ENCODE measurements around the gene PERM1. TPM values are rescaled to one million over a fixed set of nuclear protein-coding genes. Genes with fewer than 3 reads are reported as not detected.

Gene PERM1
- total and polyA plus RNA-seq, 2 experiments from 2014 or later, result 0.77 to 1.0 TPM

DNA sequence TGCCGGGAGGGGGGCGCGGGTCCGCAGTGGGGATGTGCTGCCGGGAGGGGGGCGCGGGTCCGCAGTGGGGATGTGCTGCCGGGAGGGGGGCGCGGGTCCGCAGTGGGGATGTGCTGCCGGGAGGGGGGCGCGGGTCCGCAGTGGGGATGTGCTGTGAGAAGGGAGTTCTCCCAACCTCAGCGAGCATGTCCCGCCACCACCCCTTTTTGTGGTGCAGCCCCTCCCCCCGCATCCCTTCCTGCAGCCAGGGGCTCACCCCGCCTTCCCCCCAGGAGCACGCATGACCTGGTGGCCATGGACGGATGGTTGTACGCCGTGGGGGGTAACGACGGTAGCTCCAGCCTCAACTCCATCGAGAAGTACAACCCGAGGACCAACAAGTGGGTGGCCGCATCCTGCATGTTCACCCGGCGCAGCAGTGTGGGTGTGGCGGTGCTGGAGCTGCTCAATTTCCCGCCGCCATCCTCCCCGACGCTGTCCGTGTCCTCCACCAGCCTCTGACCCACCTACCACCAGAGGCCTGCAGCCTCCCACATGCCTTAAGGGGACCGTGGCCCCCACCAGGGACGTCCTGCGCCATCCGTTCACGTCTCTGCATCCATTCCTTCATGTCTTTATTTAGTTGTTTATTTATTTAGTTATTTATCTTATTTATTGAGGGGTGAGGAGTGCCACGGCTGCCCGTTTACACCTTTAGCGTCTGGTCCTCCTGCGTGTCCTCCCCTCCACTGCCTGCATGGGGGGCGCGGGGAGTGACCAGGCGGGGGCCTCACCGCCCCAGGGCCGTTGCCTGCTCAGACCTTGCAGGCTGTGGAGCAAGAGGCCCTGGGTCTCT is 17.0 kb downstream of the PERM1 start:
- Histone ChIP-seq H3K9me3 (ENCODE audit: low read depth) (no peaks in the 10 kb centered on the region), H3K36me3 (no peaks in the 10 kb centered on the region), H3K4me3 (no peak overlapping the region), H3K4me1 (ENCODE audit: low read depth) (no peaks in the 10 kb centered on the region), H3K27ac (no peak overlapping the region), H3K27me3 (peaks cover 47% of the 10 kb centered on the region)
- DNase-seq (ENCODE audit: low read depth in 1 of 2, low spot score in 1 of 2), result no peak
- TF ChIP-seq, protein P1, sequence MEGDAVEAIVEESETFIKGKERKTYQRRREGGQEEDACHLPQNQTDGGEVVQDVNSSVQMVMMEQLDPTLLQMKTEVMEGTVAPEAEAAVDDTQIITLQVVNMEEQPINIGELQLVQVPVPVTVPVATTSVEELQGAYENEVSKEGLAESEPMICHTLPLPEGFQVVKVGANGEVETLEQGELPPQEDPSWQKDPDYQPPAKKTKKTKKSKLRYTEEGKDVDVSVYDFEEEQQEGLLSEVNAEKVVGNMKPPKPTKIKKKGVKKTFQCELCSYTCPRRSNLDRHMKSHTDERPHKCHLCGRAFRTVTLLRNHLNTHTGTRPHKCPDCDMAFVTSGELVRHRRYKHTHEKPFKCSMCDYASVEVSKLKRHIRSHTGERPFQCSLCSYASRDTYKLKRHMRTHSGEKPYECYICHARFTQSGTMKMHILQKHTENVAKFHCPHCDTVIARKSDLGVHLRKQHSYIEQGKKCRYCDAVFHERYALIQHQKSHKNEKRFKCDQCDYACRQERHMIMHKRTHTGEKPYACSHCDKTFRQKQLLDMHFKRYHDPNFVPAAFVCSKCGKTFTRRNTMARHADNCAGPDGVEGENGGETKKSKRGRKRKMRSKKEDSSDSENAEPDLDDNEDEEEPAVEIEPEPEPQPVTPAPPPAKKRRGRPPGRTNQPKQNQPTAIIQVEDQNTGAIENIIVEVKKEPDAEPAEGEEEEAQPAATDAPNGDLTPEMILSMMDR (IDR thresholded peaks at IDR 0.05; ENCODE audit: low read depth, low read length), result no peak

DNA sequence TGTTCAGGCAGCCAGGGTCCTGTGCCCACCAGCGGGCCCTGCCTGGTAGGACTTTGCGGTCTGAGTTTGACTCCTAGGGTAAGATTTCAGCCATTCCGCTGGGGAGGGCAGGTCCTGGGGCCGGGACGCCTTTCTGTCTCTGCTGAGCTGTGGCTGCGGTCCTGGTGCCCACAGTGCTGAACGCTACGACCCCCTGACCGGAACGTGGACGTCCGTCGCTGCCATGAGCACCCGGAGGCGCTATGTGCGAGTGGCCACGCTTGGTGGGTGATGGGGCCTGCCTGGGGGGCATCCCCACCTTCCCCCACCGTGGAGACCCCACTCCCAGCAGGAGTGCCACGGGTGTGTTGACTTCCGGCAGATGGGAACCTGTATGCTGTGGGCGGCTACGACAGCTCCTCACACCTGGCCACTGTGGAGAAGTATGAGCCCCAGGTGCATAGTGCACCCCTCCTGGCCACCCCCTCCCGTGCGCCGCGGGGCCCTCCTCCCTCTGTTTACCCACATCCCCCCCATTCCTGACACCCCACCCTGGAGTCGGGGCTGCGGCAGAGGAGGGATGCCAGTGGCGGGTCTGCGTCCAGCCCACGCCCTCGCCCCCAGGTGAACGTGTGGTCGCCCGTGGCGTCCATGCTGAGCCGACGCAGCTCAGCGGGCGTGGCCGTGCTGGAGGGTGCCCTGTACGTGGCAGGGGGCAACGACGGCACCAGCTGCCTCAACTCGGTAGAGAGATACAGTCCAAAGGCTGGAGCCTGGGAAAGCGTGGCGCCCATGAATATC is 18.0 kb downstream of the PERM1 start:
- Histone ChIP-seq H3K36me3 (no peaks in the 10 kb centered on the region), H3K9me3 (ENCODE audit: low read depth) (no peaks in the 10 kb centered on the region), H3K27me3 (peaks cover 42% of the 10 kb centered on the region), H3K4me3 (no peak overlapping the region), H3K4me1 (ENCODE audit: low read depth) (no peaks in the 10 kb centered on the region), H3K27ac (no peak overlapping the region)
- TF ChIP-seq, protein P1 (IDR thresholded peaks at IDR 0.05; ENCODE audit: low read depth, low read length), result no peak
- no peak for DNase-seq (ENCODE audit: low read depth in 1 of 2, low spot score in 1 of 2)

DNA sequence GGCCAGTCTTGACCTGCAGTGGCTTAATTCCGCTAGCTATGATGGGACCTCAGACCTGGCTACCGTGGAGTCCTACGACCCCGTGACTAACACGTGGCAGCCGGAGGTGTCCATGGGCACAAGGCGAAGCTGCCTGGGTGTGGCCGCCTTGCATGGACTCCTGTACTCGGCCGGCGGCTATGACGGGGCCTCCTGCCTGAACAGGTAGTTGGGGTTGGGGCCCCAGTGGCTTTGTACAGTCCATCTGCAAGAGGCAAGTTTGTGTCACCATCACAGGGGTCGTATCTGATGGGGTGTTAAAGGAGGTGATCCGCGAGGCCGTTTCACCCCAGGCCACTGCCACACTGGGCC is 18.6 kb downstream of the PERM1 start:
- H3K27me3 ChIP-seq, result peaks cover 35% of the 10 kb centered on the region

DNA sequence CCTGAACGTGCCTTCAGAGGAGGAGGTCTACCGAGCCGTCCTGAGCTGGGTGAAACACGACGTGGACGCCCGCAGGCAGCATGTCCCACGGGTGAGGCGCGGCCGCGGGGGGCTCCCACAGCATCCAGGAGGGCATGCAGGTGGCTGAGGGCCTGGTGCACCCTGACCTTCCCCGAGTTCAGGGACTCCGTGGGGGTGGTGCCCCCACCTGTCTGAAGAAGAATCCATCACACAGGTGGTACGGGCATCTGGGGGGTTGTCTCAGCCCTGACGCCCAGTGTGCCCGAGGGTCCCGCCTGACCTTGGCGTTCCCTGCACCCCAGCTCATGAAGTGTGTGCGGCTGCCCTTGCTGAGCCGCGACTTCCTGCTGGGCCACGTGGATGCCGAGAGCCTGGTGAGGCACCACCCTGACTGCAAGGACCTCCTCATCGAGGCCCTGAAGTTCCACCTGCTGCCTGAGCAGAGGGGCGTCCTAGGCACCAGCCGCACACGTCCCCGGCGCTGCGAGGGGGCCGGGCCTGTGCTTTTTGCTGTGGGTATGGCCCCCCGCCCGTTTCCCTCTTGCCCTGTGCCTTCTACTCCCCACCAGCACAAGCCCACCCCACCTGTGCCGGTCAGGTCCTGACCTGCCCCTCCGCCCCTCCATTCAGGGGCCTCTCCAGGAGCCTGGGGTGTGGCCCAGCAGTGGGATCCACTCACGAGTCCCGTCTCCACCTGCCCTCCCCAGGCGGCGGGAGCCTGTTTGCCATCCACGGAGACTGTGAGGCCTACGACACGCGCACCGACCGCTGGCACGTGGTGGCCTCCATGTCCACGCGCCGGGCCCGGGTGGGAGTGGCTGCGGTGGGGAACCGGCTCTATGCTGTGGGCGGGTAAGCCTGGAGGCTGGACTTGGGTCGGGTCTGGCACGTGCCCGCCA is 19.3 kb downstream of the PERM1 start:
- H3K27me3 ChIP-seq, result peaks cover 29% of the 10 kb centered on the region
- no peak for DNase-seq (ENCODE audit: low read depth in 1 of 2, low spot score in 1 of 2)
- H3K9me3 ChIP-seq (ENCODE audit: low read depth), result no peaks in the 10 kb centered on the region
- H3K4me3 ChIP-seq, result no peak overlapping the region
- H3K4me1 ChIP-seq (ENCODE audit: low read depth), result peaks cover 2% of the 10 kb centered on the region
- TF ChIP-seq, protein P1 (IDR thresholded peaks at IDR 0.05; ENCODE audit: low read depth, low read length), result no peak
- no peaks in the 10 kb centered on the region for H3K36me3 ChIP-seq
- no peak overlapping the region for H3K27ac ChIP-seq

More for the DNA sequence above, 18.6 kb downstream of the PERM1 start:
- Histone ChIP-seq H3K36me3 (no peaks in the 10 kb centered on the region), H3K27ac (no peak overlapping the region), H3K9me3 (ENCODE audit: low read depth) (no peaks in the 10 kb centered on the region), H3K4me3 (no peak overlapping the region), H3K4me1 (ENCODE audit: low read depth) (no peaks in the 10 kb centered on the region)
- DNase-seq (ENCODE audit: low read depth in 1 of 2, low spot score in 1 of 2), result no peak
- TF ChIP-seq, protein P1 (IDR thresholded peaks at IDR 0.05; ENCODE audit: low read depth, low read length), result no peak

DNA sequence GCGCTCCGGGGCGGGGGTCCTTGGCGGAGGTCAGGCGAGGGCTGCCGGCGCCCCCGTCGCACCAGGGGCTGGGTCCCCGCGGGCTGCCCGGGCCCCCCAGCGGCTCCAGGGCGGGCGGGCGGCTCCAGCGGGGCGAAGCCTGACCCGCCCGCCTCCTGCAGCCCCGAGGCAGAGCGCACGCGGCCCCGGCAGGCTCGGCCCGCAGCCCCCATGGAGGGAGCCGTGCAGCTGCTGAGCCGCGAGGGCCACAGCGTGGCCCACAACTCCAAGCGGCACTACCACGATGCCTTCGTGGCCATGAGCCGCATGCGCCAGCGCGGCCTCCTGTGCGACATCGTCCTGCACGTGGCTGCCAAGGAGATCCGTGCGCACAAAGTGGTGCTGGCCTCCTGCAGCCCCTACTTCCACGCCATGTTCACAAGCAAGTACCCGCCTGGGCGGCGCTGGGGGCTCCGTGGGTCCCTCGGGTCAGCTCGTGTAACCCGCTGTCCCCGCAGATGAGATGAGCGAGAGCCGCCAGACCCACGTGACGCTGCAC is 20.7 kb downstream of the PERM1 start:
- peak overlapping the region; percentile 94 for H3K4me3 ChIP-seq
- DNase-seq (ENCODE audit: low read depth in 1 of 2, low spot score in 1 of 2), result peak in 1 of 2 donors; percentile 16

More for the DNA sequence above, 20.7 kb downstream of the PERM1 start:
- Histone ChIP-seq H3K36me3 (peaks cover under 1% of the 10 kb centered on the region), H3K27ac (no peak overlapping the region), H3K9me3 (ENCODE audit: low read depth) (no peaks in the 10 kb centered on the region), H3K4me1 (ENCODE audit: low read depth) (peaks cover 3% of the 10 kb centered on the region), H3K27me3 (peaks cover 14% of the 10 kb centered on the region)
- TF ChIP-seq, protein P1 (IDR thresholded peaks at IDR 0.05; ENCODE audit: low read depth, low read length), result no peak
